Measurements from ENCODE around the gene WBP11.

Gene WBP11

GRCh38 chr12:14825256-14825655, 22.0 kb upstream of the WBP11 start:
- DNase-seq = no peak

GRCh38 chr12:14824012-14824634, 20.8 kb upstream of the WBP11 start:
- DNase-seq = no peak

DNA sequence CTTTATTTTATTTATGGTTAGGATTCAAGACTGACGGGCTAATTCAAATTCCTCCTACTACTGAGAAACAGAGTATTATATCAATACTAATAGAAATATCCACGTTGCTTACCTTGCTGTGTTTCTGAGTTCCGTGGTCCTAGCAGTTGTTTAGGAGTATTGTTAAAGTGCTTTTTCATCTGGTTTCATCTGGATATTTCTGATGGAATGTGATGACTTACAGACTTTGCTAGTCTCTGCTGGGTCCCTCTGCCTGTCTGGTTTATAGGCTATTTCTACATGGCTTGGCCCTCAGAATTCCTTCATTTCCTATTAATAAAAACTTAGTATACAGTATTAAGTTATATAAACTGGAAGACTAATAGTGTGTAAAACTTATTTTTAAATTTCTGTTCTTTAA, 10.7 kb upstream of the WBP11 start, which contains the start of gene SMCO3:
Gene SMCO3 (minus strand): TSS at position 169 of the 400 bp plus-strand sequence. CDS start 7,502 bp downstream, outside the sequence.
- no peak for DNase-seq

DNA sequence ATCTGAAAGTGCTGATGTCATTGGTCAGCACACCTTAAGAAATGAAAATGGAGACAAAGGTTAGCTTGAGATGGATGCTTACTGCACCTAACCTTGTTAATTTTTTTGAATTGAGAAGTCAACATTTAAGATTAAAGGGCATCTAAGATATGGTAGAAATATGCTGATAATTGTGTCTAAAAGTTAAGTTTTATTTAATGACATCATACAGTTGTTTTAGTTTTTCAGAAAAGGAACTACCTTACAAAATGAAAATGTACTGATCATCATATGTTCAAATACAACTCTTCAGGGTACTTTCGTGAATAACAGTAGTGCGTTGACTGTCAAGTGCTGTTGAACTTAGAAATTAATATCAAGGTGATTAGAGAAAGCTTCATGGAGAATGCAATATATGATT, 8.2 kb upstream of the WBP11 start:
- no peak for DNase-seq

DNA sequence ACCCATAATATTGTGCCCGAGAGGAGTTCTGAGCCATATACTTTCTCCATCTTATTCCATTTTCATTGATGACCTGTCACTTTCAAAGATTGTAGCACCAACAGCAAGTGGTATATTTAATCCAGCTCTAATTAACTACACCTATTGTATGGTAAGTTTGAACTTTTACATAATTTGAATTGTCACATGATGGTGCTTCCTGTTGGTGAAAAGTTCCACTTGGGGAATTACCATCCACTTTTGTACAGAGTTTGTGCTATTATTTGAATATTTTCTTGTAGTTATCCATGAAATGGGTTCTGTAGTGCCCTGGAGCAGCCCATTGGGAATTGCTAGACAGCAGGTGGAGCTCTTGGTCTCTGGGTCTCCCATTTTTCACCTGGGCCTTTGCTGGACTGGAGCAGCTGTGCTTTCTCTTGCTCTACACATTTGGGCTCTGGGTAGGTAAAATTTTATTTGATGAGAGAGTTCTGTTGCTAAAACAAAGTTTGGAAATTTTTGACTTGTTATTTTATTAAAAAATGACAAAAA, 7.7 kb upstream of the WBP11 start:
- DNase-seq = no peak

- no peak for DNase-seq
These were observed 7.1 kb upstream of the WBP11 start for GRCh38 chr12:14810167-14810952.

DNA sequence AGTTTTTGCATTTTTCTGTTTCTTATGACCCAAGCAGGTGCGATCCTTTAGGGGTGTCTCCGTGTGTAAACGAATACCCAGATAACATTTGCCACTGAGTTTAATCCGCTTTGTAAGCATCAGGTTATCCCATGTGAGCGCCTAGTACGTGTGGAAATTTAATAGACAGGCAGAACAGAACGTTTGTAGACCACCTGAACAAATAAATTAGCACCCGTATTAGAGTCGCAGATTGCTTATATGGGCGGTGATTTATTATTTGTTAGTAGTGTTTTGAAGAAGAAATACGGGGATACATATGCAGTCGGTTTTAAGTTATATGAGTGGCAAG, 517 bp upstream of the WBP11 start:
- DNase-seq = no peak

- DNase-seq = no peak
These were observed 612 bp downstream of the WBP11 start for GRCh38 chr12:14802721-14803010.

DNA sequence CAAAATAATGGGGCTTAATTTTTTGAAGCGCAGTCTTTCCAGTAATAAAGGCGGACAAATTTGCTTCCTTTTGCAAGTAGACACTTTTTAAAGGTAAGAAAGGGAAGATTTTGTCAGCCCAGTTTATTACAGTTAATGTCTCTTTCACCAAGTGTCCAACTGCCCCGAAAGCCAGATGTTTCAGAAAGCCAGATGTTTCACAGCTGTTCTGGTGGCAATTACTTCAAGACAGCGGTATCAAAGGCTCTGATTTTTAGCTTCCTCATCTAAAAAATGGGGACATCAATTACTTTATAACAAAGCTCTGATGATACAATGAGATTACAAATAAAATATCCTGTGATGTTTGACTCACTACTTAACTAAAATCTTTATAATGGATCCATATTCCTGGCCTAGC, 1.0 kb downstream of the WBP11 start:
- DNase-seq = no peak

- no peak for DNase-seq
These were observed 8.2 kb downstream of the WBP11 start for GRCh38 chr12:14795028-14795448.

DNA sequence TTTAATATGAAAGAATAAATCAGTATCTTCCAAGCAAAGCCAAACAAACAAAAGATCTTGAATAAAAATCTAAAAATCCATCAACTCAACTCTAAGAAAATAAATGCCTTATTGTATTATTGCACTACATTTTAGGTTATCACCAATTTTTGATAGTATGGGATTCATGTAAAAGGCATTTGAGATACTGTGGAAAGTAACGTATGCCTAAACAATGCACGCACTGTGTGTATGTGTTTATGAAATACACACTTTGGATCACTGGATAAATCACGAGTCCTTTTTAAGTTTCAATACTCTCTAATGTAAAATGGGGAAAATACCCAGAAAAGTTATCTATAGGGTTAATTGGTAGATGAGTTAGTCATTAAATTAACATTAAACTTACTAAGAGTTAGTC, 17.7 kb downstream of the WBP11 start:
- no peak for DNase-seq

DNA sequence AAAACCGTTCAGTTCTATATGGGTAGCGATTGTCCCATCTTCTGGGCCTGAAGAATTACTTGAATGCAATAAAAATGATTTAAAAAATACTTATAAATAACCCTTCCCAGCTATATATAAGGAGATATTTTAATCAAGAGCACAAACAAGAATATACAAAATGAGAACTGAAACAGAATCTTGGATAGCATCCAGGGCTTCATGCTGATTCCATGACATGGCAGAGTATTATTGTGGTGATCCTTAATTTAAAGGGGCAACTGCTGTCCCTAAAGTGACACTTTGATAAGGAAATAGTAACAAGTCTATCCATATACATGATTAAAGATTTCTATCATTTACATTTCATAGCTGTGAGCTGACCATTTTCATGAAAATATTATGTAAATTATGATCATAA, 18.8 kb downstream of the WBP11 start:
- no peak for DNase-seq

DNA sequence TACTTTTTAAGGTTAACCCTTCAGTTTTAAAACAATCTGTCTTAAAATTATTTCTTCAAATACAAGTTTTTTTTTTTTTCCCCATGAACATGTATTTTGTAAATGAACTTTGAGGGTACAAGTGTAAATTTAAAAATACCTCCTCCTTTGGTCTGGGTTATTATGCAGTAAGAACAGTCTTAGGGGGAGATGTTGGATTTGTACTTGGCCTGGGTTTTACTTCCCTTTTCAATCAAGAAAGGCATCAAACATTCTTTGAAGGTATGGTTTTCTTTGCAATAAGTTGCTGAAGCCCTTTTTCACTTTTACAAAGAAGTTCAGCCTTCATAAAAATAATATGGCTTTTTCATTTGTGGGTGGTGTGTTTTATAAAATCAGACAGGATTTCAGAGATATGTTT, 20.5 kb downstream of the WBP11 start:
- no peak for DNase-seq

GRCh38 chr12:14781563-14781962, 21.7 kb downstream of the WBP11 start:
- no peak for DNase-seq

- no peak for DNase-seq
These were observed 22.4 kb downstream of the WBP11 start for GRCh38 chr12:14780859-14781258.

GRCh38 chr12:14779834-14780233, 23.4 kb downstream of the WBP11 start:
- no peak for DNase-seq

DNA sequence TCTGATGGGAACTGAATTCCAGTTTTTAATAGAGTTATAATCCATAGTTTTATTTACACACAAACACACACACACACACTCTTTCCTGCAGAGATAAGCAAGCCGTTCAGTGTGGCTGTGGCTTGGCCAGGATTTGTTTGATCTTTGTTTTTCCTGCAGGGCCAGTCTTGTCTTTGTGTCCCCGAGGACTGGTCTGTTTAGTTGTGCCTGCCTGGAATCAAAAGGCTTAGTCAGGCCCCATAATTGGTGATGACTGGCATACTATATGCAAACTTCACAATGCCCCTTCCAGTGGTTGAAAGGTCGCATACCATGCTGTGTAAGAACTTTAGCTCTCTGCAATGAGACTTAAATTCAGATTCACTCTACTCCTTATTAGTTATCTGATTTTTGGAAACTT, 26.0 kb downstream of the WBP11 start:
- no peak for DNase-seq

DNA sequence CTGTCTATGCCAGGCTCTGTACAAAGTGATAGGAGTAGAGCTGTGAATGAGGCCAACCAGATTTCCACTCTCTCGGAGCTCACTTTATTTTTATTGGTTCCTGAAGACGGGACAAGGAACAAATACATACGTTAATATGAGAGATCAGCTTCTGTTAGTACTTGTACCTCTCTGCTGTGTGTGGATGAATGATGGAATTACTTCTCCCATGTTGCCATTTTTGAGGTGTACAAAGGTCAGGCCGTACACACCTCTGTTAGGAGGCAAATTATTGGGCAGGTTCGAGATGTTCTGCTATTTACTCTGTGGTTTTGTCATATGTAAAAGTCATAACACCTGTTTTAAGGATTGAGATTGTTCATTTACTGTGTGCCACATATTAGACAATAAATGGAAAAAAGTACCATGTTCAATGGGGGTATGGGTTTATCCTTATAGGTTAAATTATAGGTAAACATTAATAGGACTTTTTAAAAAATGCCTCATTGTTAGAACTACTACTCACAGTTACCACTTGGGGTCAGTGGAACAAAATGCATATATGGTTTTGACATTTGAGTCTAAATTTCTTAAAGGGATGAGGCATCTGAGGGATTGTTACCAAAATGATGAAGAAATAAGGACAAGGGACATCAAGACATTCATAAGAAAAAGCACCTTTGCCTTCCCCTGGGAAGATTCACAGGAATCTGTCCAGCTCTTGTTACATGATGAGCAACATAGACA, 26.9 kb downstream of the WBP11 start:
- no peak for DNase-seq

DNA sequence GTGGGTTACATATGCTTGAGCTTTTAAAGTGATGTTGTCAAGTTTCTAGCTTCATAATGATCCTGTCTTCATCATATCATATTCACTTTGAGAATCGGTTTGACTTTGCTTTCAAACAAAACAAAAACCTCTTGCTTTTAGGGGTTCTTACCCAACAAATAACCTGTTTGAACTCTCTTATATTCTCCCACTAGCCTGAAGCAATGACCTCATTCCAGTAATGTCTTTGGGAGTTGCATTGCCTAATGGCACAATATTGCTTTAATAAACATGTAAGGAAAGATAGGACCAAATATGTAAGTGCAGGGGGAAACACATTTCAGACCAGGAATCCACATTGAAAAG, 27.7 kb downstream of the WBP11 start:
- no peak for DNase-seq

DNA sequence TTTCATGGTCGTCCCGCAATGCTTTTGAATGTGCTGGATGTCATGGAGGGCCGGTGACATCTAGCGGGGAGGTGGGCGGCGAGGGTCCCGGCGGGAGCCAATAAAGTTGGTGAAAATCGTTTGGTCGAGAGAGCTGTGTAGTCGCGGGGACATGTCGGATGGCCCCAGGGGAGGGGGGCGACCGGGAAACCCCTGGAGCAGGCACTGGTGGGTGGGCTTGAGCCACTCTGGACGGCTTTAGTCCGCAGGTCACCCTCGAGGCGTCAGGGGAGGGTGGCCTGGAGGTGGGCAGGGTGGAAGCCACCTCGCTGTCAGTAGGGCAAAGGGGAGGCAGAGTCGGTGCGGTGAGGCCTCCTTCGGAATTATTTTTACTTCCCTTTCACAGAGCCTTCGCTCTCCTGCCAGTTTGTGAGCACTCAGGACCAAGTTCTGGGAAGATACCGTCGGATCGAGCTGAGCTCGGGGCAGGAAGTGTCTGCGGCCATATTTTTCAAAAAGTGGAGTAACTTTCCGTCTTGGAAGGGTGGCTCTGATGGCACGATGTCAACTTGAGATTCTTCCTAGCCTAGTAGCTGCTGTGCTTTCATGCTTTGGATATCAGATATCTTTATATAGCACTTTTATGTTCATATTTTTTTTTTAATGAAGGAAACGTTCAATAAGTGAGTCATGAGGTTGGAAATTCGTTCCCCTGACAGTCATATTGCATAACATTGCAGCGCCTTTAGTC, 28.2 kb downstream of the WBP11 start:
- peak in 8 of 58 donors; percentile 19 to 63 (median 34) for DNase-seq

DNA sequence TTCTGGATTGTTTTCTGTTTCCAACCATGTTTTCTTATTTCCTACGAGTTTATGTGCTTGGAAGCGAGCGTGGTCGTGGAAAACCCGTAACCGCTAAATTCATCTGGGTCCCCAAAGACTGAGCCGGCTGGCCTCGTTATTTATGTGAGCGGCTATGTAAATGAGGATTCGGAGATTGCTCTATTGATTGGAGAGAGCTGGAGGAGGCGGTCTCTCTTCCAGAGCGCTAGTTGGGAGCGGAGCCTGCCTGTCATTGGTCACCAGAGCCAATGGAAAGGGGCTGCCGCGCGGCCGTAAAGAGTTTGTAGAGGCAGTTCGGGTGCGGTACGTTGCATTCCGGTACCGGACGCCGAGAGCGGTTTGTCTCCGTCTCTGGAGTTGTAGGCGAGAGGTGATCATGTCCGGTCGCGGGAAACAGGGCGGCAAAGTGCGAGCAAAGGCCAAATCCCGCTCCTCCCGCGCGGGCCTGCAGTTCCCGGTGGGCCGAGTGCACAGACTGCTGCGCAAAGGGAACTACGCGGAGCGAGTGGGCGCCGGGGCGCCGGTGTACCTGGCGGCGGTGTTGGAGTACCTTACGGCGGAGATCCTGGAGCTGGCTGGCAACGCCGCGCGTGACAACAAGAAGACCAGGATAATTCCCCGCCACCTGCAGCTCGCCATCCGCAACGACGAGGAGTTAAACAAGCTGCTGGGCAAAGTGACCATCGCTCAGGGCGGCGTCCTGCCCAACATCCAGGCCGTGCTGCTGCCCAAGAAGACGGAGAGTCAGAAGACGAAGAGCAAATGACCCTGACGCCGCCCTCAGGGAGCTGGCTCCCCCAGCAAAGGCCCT, 29.0 kb downstream of the WBP11 start:
- peak; percentile 24 to 96 (median 86) for DNase-seq
